ENCODE results near the gene TMEM151B. TPM values are rescaled to one million over a fixed set of nuclear protein-coding genes. Genes with fewer than 3 reads are reported as not detected.

Gene TMEM151B
- total RNA-seq, 4 donors from 2014 or later = 0.11 TPM; not detected in 3

- Histone ChIP-seq H3K4me1 (no peaks in the 10 kb centered on the region), H3K27ac (no peak overlapping the region), H3K27me3 (peaks cover 17 to 25% (median 17%) of the 10 kb centered on the region in 3 donors), H3K36me3 (no peaks in the 10 kb centered on the region), H3K4me3 (no peak overlapping the region), H3K9me3 (no peaks in the 10 kb centered on the region)
- DNase-seq (no peak), ATAC-seq (no peak)
- intact Hi-C loops (cut with DNase I; ENCODE audit: low total_unique reads) (no loop called here), in situ Hi-C loops (cut with MboI; ENCODE audit: low sequenced_read_pairs in 4 of 4) (no loop called here)
- TF ChIP-seq CTCF (IDR thresholded peaks at IDR 0.05 in 4 of 5, conservative IDR thresholded peaks at IDR 0.05 in 1 of 5) (no peak), POLR2A (IDR thresholded peaks at IDR 0.05) (no peak)
These were observed 15.5 kb downstream of the TMEM151B start for GRCh38 chr6:44285552-44286284.

GRCh38 chr6:44286285-44286565, 16.0 kb downstream of the TMEM151B start:
- no peak for DNase-seq
- intact Hi-C loops (cut with DNase I; ENCODE audit: low total_unique reads) (no loop called here), in situ Hi-C loops (cut with MboI; ENCODE audit: low sequenced_read_pairs in 4 of 4) (no loop called here)
- Histone ChIP-seq H3K27ac (no peak overlapping the region), H3K36me3 (no peaks in the 10 kb centered on the region), H3K27me3 (peaks cover 17 to 30% (median 19%) of the 10 kb centered on the region in 3 donors), H3K4me3 (no peak overlapping the region), H3K4me1 (no peaks in the 10 kb centered on the region), H3K9me3 (no peaks in the 10 kb centered on the region)
- no peak for TF ChIP-seq POLR2A (IDR thresholded peaks at IDR 0.05)
- TF ChIP-seq CTCF (IDR thresholded peaks at IDR 0.05 in 4 of 5, conservative IDR thresholded peaks at IDR 0.05 in 1 of 5) = no peak
- ATAC-seq = no peak

GRCh38 chr6:44286747-44287146, 16.5 kb downstream of the TMEM151B start:
- DNase-seq (no peak), ATAC-seq (no peak)
- H3K36me3 ChIP-seq = no peaks in the 10 kb centered on the region
- no peak overlapping the region for H3K27ac ChIP-seq
- TF ChIP-seq CTCF (IDR thresholded peaks at IDR 0.05 in 4 of 5, conservative IDR thresholded peaks at IDR 0.05 in 1 of 5) (no peak), POLR2A (IDR thresholded peaks at IDR 0.05) (no peak)
- in situ Hi-C loops (cut with MboI; ENCODE audit: low sequenced_read_pairs in 4 of 4) = no loop called here
- peaks cover 17 to 33% (median 19%) of the 10 kb centered on the region in 3 donors for H3K27me3 ChIP-seq
- H3K4me3 ChIP-seq = no peak overlapping the region
- intact Hi-C loops (cut with DNase I; ENCODE audit: low total_unique reads) = no loop called here
- no peaks in the 10 kb centered on the region for H3K4me1 ChIP-seq
- H3K9me3 ChIP-seq = no peaks in the 10 kb centered on the region

GRCh38 chr6:44289726-44290260, 19.5 kb downstream of the TMEM151B start:
- no peaks in the 10 kb centered on the region for H3K9me3 ChIP-seq
- no peak for TF ChIP-seq POLR2A (IDR thresholded peaks at IDR 0.05)
- TF ChIP-seq CTCF (IDR thresholded peaks at IDR 0.05 in 4 of 5, conservative IDR thresholded peaks at IDR 0.05 in 1 of 5) = no peak
- H3K27me3 ChIP-seq = peaks cover 13 to 44% (median 22%) of the 10 kb centered on the region in 3 donors
- in situ Hi-C loops (cut with MboI; ENCODE audit: low sequenced_read_pairs in 4 of 4) (no loop called here), intact Hi-C loops (cut with DNase I; ENCODE audit: low total_unique reads) (no loop called here)
- no peak for DNase-seq
- no peak for ATAC-seq
- no peaks in the 10 kb centered on the region for H3K4me1 ChIP-seq
- H3K27ac ChIP-seq = no peak overlapping the region
- H3K4me3 ChIP-seq = no peak overlapping the region
- no peaks in the 10 kb centered on the region for H3K36me3 ChIP-seq
